CD4-positive, alpha-beta T cell treated with Interleukin-6 at 100 ng/mL for 8 hours (primary cell): ENCODE data around the gene API5.

ENCODE experiments used
- DNase-seq: peaks from one replicate; pipeline ENCODE4 v3.0.0-alpha.2; 2020; ENCODE audit warnings: mixed read lengths, low spot score

API5 gene

GRCh38 chr11:43359422-43359818, 47.6 kb downstream of the API5 start:
- DNase-seq, result peak; percentile 3

- no peak for DNase-seq
Observed at GRCh38 chr11:43360361-43361032, 48.7 kb downstream of the API5 start.

GRCh38 chr11:43366677-43367076, 54.9 kb downstream of the API5 start:
- DNase-seq, result no peak

DNA sequence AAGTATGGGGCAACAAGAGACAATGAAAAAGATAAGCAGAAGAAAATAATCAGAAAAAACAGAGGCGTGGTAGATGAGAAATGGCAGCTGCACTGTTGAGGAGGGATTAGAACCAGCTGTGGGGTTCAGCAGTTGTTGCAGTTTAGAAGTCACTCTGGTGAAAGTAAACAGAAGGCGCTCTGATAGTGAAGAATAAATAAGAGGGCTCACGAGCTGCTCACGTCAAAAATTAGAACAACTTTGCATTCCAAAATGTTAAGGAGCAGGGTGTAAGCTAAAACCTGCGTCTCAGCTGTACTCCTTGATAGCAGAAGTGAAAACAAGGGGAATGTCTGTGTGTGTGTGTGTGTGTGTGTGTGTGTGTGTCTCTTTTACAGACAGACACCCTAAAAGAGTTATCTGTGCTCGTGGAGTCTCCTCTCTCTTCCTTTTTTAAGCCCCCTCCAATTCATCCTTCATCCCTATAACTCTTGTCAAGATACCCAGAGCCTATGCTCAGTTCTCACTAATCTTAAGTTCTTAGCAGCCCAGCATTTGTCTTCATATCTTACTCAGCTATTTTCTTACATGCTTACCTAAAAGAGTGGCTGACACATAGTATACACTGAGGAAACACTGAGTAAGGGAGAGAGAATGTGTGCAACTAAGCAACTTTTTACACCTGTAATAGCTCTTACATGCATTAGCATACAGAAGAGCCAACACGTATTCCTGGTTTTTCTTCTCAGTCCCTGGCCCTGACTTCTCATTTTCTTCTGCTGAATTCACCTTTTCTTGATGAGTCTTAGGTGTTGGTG, 55.8 kb downstream of the API5 start:
- no peak for DNase-seq

- no peak for DNase-seq
Observed at GRCh38 chr11:43376065-43376464, 64.3 kb downstream of the API5 start.

DNA sequence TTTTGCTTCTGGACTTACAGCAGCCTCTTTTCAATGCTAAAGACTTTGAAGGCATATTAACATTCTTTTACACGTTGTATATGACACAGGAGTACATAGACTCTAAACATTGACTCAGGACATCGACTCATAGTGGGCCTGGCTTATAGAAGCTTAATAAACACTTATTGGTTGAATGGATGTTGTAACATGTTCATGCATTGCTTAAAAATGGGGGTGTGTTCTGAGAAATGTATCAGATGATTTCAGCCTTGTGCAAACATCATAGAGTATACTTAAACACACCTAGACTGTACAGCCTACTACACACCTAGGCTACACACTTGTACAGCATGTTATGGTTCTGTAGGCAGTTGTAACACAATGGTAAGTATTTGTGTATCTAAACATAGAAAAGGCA, 64.8 kb downstream of the API5 start:
- no peak for DNase-seq

DNA sequence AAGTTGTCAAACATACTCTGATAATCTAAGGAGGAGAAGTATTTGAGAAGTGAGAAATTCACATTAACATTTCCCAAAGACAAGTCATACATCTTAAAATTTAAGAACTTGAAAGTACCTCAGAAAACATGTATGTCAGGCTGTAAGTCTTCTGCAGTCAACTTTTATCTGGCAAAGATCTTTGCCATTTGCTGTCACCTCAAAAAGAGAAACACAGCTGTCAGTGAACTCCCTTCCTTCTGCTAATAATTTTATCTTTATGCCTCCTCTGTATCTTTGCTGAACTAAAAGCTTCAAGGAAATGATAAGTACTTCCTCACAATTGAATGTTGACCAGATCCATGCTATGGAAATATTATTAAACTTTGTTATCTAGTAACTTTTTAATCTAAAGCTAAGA, 65.6 kb downstream of the API5 start:
- DNase-seq, result no peak

DNA sequence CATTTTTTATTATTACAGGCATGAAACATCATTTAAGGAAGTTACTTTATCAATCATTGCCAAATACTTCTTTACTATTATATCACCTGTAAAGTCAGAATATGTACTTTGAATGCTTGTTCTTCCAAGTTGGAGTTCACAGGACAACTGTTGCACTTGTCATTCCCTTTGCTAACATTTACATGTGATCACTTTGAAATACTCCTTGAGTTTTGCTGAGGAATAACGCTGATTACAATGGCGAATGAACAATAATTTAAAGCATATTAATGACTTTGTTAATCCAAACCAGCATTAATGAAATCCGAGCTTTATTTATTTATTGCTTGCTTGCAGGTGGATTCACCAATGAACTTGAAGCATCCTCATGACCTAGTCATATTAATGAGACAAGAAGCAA, 67.1 kb downstream of the API5 start:
- no peak for DNase-seq

GRCh38 chr11:43381802-43382201, 70.0 kb downstream of the API5 start:
- DNase-seq, result no peak

- DNase-seq, result no peak
Observed at GRCh38 chr11:43382614-43383013, 70.8 kb downstream of the API5 start.

GRCh38 chr11:43384393-43384792, 72.6 kb downstream of the API5 start:
- DNase-seq, result no peak

- peak; percentile 4 for DNase-seq
Observed at GRCh38 chr11:43392713-43393112, 80.9 kb downstream of the API5 start.

- no peak for DNase-seq
Observed at GRCh38 chr11:43393765-43394355, 82.1 kb downstream of the API5 start.
